Jurkat, Clone E6-1 (cell line): ENCODE results near the gene EXD3.
"Not testable (repeated sequence)": the region's sequence is repeated elsewhere in the genome, so short reads cannot be mapped to it uniquely, and the experiment has no call there.

Experiments used
- DNase-seq: peaks from one replicate; pipeline ENCODE4 v3.0.0-alpha.2; 2011; ENCODE audit warnings: low read depth, low spot score
- H3K4me3 ChIP-seq: 2 replicates; pipeline ENCODE4 v1.5.1; 2011; ENCODE audit warnings: mild to moderate bottlenecking, low read length, control low read depth, moderate library complexity

The EXD3 gene

GRCh38 chr9:137273095-137273490 lies 149.9 kb downstream of the EXD3 start:
- H3K4me3 ChIP-seq, result no peak overlapping the region
- no peak for DNase-seq

GRCh38 chr9:137272241-137273094 lies 150.5 kb downstream of the EXD3 start:
- no peak overlapping the region for H3K4me3 ChIP-seq
- DNase-seq, result no peak

- no peak for DNase-seq
Measured at GRCh38 chr9:137271696-137272076, 151.3 kb downstream of the EXD3 start.

GRCh38 chr9:137270929-137271695 lies 151.8 kb downstream of the EXD3 start:
- peak; percentile 93 for DNase-seq
- H3K4me3 ChIP-seq, result no peak overlapping the region

More at GRCh38 chr9:137271696-137272076, 151.3 kb downstream of the EXD3 start:
- no peak overlapping the region for H3K4me3 ChIP-seq

- no peak for DNase-seq
- no peak overlapping the region for H3K4me3 ChIP-seq
Measured at GRCh38 chr9:137269231-137269772, 153.7 kb downstream of the EXD3 start.

GRCh38 chr9:137268538-137269201 lies 154.3 kb downstream of the EXD3 start:
- H3K4me3 ChIP-seq, result no peak overlapping the region
- no peak for DNase-seq

GRCh38 chr9:137267933-137268355 lies 155.0 kb downstream of the EXD3 start:
- no peak overlapping the region for H3K4me3 ChIP-seq
- no peak for DNase-seq

- no peak overlapping the region for H3K4me3 ChIP-seq
- DNase-seq, result no peak
Measured at GRCh38 chr9:137266585-137267453, 156.1 kb downstream of the EXD3 start.

GRCh38 chr9:137266162-137266527 lies 156.8 kb downstream of the EXD3 start:
- H3K4me3 ChIP-seq, result no peak overlapping the region
- DNase-seq, result no peak

GRCh38 chr9:137265496-137266161 lies 157.3 kb downstream of the EXD3 start:
- H3K4me3 ChIP-seq, result no peak overlapping the region
- DNase-seq, result no peak

- DNase-seq, result no peak
- H3K4me3 ChIP-seq, result no peak overlapping the region
Measured at GRCh38 chr9:137264067-137264466, 158.9 kb downstream of the EXD3 start.

GRCh38 chr9:137263506-137263905 lies 159.5 kb downstream of the EXD3 start:
- no peak overlapping the region for H3K4me3 ChIP-seq
- DNase-seq, result no peak

- no peak overlapping the region for H3K4me3 ChIP-seq
- DNase-seq, result no peak
Measured at GRCh38 chr9:137262909-137263285, 160.1 kb downstream of the EXD3 start.

- not testable (repeated sequence) for H3K4me3 ChIP-seq, DNase-seq
Measured at GRCh38 chr9:137262173-137262908, 160.6 kb downstream of the EXD3 start.
